ENCODE data around the gene GTF2IRD1.

Gene GTF2IRD1, protein sequence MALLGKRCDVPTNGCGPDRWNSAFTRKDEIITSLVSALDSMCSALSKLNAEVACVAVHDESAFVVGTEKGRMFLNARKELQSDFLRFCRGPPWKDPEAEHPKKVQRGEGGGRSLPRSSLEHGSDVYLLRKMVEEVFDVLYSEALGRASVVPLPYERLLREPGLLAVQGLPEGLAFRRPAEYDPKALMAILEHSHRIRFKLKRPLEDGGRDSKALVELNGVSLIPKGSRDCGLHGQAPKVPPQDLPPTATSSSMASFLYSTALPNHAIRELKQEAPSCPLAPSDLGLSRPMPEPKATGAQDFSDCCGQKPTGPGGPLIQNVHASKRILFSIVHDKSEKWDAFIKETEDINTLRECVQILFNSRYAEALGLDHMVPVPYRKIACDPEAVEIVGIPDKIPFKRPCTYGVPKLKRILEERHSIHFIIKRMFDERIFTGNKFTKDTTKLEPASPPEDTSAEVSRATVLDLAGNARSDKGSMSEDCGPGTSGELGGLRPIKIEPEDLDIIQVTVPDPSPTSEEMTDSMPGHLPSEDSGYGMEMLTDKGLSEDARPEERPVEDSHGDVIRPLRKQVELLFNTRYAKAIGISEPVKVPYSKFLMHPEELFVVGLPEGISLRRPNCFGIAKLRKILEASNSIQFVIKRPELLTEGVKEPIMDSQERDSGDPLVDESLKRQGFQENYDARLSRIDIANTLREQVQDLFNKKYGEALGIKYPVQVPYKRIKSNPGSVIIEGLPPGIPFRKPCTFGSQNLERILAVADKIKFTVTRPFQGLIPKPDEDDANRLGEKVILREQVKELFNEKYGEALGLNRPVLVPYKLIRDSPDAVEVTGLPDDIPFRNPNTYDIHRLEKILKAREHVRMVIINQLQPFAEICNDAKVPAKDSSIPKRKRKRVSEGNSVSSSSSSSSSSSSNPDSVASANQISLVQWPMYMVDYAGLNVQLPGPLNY

DNA sequence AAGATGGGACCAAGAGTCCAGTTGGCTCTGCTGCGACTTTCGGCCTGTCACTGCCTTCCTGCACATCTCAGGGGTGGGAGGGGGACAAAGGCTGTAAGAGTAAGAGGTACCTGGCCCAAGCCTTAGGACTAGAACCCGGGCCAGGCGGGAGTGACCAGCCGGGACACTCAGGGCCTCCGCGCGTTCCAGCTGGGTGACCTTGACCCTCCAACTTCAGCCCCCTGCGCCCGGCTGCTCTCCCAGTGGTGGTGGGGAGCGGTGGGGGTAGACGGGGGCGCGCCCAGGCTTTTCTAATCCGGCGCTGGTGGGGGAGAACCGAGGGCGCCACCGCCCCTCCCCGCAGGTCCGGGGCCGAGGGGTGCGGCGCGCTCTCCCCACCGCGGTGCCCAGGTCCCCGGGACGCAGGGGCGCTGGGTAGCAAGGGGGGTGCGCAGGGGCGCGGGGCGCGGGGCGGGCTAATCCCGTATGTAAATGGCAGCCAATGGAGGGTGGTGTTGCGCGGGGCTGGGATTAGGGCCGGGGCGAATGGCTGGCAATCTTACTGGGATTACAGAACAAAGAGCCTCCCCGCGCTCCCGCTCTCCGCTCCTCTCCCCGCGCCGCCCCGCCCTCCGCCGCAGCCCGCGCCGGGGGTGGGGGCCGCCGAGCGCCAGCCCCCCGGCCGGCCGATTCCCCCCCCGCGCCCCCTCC lies at the start of gene GTF2IRD1:
TSS of gene GTF2IRD1 (plus strand) at position 585 of the 690 bp plus-strand sequence. CDS start 54,175 bp downstream, outside the sequence.
- TF ChIP-seq, protein P1, sequence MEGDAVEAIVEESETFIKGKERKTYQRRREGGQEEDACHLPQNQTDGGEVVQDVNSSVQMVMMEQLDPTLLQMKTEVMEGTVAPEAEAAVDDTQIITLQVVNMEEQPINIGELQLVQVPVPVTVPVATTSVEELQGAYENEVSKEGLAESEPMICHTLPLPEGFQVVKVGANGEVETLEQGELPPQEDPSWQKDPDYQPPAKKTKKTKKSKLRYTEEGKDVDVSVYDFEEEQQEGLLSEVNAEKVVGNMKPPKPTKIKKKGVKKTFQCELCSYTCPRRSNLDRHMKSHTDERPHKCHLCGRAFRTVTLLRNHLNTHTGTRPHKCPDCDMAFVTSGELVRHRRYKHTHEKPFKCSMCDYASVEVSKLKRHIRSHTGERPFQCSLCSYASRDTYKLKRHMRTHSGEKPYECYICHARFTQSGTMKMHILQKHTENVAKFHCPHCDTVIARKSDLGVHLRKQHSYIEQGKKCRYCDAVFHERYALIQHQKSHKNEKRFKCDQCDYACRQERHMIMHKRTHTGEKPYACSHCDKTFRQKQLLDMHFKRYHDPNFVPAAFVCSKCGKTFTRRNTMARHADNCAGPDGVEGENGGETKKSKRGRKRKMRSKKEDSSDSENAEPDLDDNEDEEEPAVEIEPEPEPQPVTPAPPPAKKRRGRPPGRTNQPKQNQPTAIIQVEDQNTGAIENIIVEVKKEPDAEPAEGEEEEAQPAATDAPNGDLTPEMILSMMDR (IDR thresholded peaks at IDR 0.05; ENCODE audit: insufficient read depth, low read depth, low read length, missing control alignments) = no peak
- peak within 1 kb of the TSS; percentile 43 for H3K4me3 ChIP-seq (ENCODE audit: low read depth, low read length)
- peak; percentile 31 for DNase-seq (ENCODE audit: low read depth)

DNA sequence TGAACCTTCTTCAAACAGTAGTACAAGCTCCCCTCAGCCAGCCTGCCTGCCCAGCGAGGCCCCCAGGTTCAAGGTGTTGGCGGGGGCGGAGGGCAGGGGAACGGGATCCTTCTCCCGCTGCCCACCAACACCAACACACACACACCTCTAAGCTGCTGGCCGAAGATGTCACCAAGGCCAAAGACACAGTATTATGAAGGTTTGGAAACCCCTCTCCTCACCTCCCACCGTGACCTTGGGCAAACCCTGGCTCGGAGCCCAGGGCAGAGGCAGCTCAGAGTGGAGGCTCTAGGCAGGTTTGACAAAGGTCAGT lies 49.4 kb upstream of the GTF2IRD1 start:
- DNase-seq (ENCODE audit: low read depth) = no peak
- TF ChIP-seq, protein P1 (IDR thresholded peaks at IDR 0.05; ENCODE audit: insufficient read depth, low read depth, low read length, missing control alignments) = no peak
- no peak overlapping the region for H3K4me3 ChIP-seq (ENCODE audit: low read depth, low read length)

DNA sequence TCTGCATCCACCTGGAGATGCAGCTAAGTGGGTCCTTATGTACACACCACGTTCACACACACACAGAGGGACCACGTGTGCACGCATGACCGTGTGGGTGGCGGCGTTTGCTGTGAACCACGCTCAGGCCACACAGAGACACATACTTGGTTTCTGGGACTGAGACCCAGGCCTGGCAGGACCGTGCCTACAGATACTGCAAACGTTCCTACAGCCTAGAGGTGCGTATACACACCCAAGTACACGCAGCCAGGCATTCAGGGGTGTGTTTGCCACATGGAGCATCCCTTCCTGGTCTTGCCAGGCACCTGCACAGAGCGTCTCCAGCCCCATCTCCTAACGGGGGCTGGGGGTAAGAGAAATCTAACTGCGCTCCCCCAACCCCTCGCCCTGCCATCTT lies 49.0 kb upstream of the GTF2IRD1 start:
- no peak for DNase-seq (ENCODE audit: low read depth)
- H3K4me3 ChIP-seq (ENCODE audit: low read depth, low read length) = no peak overlapping the region
- TF ChIP-seq, protein P1 (IDR thresholded peaks at IDR 0.05; ENCODE audit: insufficient read depth, low read depth, low read length, missing control alignments) = no peak

DNA sequence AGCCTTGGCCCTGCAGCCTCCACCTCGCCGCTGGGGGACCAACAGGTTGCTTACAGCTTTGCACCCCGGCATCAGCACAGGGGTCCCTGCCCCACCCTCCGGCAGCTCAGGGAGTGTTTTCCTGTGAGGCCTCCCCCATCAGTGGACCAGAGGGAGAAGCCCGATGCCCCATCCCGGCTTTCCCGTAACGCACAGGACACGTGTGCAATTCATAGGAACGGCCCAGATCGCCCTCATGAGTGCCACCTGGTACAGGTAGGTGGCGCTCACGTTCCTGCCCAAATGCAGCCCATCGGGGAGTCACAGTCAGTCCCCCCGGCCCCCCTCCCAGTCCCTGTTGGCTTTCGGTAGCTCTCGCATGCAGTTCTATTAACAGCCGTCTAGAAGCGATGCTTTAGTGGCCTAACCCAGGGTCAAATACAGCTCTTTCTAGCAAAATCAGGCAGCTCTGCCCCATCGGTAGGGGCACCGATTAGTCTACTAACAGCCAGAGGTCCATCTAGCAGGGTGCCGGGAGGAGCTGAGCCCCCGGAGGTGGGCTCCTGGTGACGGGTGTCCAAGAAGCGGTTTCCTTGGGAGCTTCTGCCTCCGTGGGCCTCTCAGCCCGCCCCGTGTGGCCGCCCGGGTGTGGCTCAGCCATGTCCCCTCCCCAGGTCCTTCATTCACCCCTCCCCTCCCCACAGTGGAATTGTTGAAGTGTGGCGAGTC lies 48.4 kb upstream of the GTF2IRD1 start:
- no peak overlapping the region for H3K4me3 ChIP-seq (ENCODE audit: low read depth, low read length)
- DNase-seq (ENCODE audit: low read depth) = no peak
- TF ChIP-seq, protein P1 (IDR thresholded peaks at IDR 0.05; ENCODE audit: insufficient read depth, low read depth, low read length, missing control alignments) = peak; percentile 28

DNA sequence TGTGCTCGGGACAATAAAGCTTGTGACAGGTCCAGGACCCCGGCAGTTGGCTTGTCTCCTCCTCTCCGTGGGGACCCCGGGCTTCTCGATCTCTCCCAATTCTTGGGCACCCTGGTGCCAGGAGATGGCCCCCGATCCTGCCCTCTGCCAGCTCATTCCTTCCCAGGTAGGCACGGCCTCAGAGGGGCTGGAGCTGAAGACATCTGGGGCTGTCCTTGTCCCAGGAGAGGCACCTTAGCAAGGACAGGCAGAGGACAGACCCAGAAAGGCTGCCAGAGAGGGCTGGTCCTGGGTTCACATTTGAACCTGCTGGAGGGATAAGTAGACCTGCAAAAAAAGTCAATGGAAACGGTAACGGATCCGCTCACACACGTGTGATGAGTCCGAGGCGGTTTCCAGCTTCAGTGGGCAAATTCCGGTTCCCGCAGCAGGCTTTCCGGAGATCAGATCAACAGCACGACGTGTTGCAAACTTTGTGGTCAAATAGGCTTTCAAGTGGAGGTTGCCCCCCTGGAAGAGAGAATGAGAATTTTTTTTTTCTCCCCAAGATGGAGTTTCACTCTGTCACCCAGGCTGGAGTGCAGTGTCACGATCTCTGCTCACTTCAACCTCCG lies 47.7 kb upstream of the GTF2IRD1 start:
- no peak overlapping the region for H3K4me3 ChIP-seq (ENCODE audit: low read depth, low read length)
- DNase-seq (ENCODE audit: low read depth) = no peak
- TF ChIP-seq, protein P1 (IDR thresholded peaks at IDR 0.05; ENCODE audit: insufficient read depth, low read depth, low read length, missing control alignments) = no peak

DNA sequence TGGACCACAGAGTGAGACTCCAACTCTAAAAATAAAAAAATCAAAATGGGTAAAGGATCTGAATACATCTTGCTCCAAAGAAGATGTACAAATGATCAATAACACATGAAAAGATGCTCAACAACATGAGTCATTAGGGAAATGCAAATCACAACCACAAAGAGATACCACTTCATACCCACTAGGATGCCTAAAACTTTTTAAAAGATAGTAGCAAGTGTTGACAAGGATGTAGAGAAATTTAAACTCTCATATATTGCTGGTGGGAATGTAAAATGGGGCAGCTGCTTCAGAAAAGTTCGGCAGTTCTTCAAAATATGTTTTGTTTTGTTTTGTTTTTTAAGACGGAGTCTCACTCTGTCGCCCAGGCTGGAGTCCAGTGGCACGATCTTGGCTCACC lies 45.7 kb upstream of the GTF2IRD1 start:
- no peak for DNase-seq (ENCODE audit: low read depth)
- H3K4me3 ChIP-seq (ENCODE audit: low read depth, low read length) = no peak overlapping the region
- TF ChIP-seq, protein P1 (IDR thresholded peaks at IDR 0.05; ENCODE audit: insufficient read depth, low read depth, low read length, missing control alignments) = no peak
